SK-N-SH (cell line): ENCODE data around the gene SPIRE1. TPM values are rescaled to one million over a fixed set of nuclear protein-coding genes. Genes with fewer than 3 reads are reported as not detected.
A peak's percentile ranks its signal among the peaks of the same experiment; 100 is the strongest.

Experiments
- CTCF ChIA-PET: fragments of 300-600, 350-600 bp; formaldehyde crosslinking; extraction: SDS; loops from one replicate; lab custom pipeline; 2021; lab: Yijun Ruan, JAX
- POLR2A ChIA-PET: fragments of 350-600 bp; sonication (Branson Sonifier 250); formaldehyde crosslinking; extraction: SDS; loops from one replicate; lab custom pipeline; 2020; ENCODE audit warnings: antibody characterized with exemption, inconsistent platforms; lab: Yijun Ruan, JAX
- DNase-seq: peaks from one replicate; pipeline ENCODE4 v3.0.0; 2012
- H2AFZ ChIP-seq: fragments of 200-600 bp; sonication (generic); 2 replicates; pipeline ENCODE4 v1.8.1; 2016; ENCODE audit warnings: antibody characterized with exemption, mild to moderate bottlenecking, low read depth
- H3F3A ChIP-seq: fragments of 200-600 bp; sonication (generic); replicated peaks from 2 replicates; pipeline ENCODE3; 2016; ENCODE audit warnings: antibody characterized with exemption, mild to moderate bottlenecking; ENCODE audit not compliant: insufficient read depth
- H3K27ac ChIP-seq, 2 experiments: fragments of 200-500 bp in 1 of 2; fragments of 200-600 bp in 1 of 2; sonication (Bioruptor generic) in 1 of 2; sonication (generic), shearing (Covaris generic) in 1 of 2; 2 replicates each; pipeline versions ENCODE4 v1.5.1 to v1.6.1; 2014 to 2016; ENCODE audit warnings: low read depth in 2 of 2, inconsistent platforms in 1 of 2, low read length in 1 of 2, mild to moderate bottlenecking in 1 of 2, mixed read lengths in 1 of 2
- H3K27me3 ChIP-seq: fragments of 200-600 bp; sonication (generic), shearing (Covaris generic); 2 replicates; pipeline ENCODE4 v1.6.1; 2016; ENCODE audit warnings: mixed run types; ENCODE audit not compliant: insufficient read depth
- H3K36me3 ChIP-seq, 2 experiments: fragments of 200-500 bp in 1 of 2; fragments of 200-600 bp in 1 of 2; sonication (Bioruptor generic) in 1 of 2; sonication (generic) in 1 of 2; replicated peaks in 1 of 2; 2 replicates each; pipeline versions ENCODE3 to v1.5.1; 2014 to 2016; ENCODE audit warnings: low read length in 1 of 2, mild to moderate bottlenecking in 1 of 2; ENCODE audit not compliant: insufficient read depth in 2 of 2, control insufficient read depth in 1 of 2
- H3K4me1 ChIP-seq, 2 experiments: fragments of 200-500 bp in 1 of 2; fragments of 200-600 bp in 1 of 2; sonication (Bioruptor generic) in 1 of 2; sonication (generic), shearing (Covaris generic) in 1 of 2; 2 replicates each; pipeline versions ENCODE4 v1.5.1 to v1.6.1; 2014 to 2016; ENCODE audit warnings: low read depth in 1 of 2, low read length in 1 of 2, mixed run types in 1 of 2; ENCODE audit not compliant: insufficient read depth in 2 of 2, control insufficient read depth in 1 of 2
- H3K4me2 ChIP-seq: fragments of 200-600 bp; sonication (generic), shearing (Covaris generic); 2 replicates; pipeline ENCODE4 v1.6.1; 2017; ENCODE audit warnings: mixed run types
- H3K4me3 ChIP-seq, 2 experiments: fragments of 200-500 bp in 1 of 2; fragments of 200-600 bp in 1 of 2; sonication (Bioruptor generic) in 1 of 2; sonication (generic), shearing (Covaris generic) in 1 of 2; 2 replicates each; pipeline versions ENCODE4 v1.5.1 to v1.8.1; 2014 to 2016; ENCODE audit warnings: low read depth in 2 of 2, inconsistent platforms in 1 of 2, low read length in 1 of 2, mild to moderate bottlenecking in 1 of 2, mixed read lengths in 1 of 2, moderate library complexity in 1 of 2
- H3K79me2 ChIP-seq: fragments of 200-600 bp; sonication (generic); 2 replicates; pipeline ENCODE4 v1.8.1; 2017; ENCODE audit warnings: mild to moderate bottlenecking; ENCODE audit not compliant: insufficient read depth
- H3K9ac ChIP-seq: fragments of 200-600 bp; sonication (generic); 2 replicates; pipeline ENCODE4 v1.6.1; 2017; ENCODE audit warnings: mixed run types
- H3K9me2 ChIP-seq: fragments of 200-600 bp; sonication (generic); 2 replicates; pipeline ENCODE4 v1.6.1; 2017; ENCODE audit warnings: mixed run types
- H3K9me3 ChIP-seq: fragments of 200-600 bp; sonication (generic); 2 replicates; pipeline ENCODE4 v1.6.1; 2017; ENCODE audit warnings: mixed run types, mild to moderate bottlenecking, moderate library complexity
- H4K20me1 ChIP-seq: fragments of 200-600 bp; sonication (generic); 2 replicates; pipeline ENCODE4 v1.6.1; 2017; ENCODE audit warnings: mild to moderate bottlenecking, mixed run types; ENCODE audit not compliant: insufficient read depth
- ELF1 ChIP-seq: IDR thresholded peaks from 2 replicates; pipeline ENCODE4 v1.4.0; 2012
- EP300 ChIP-seq, 2 experiments: IDR thresholded peaks; 2 replicates each; pipeline versions ENCODE4 v1.4.0 to v1.6.1; 2012; ENCODE audit warnings: borderline replicate concordance in 1 of 2, low read depth in 1 of 2, low read length in 1 of 2
- EZH2phosphoT487 ChIP-seq: fragments of 200-600 bp; sonication (generic); IDR thresholded peaks from 2 replicates; pipeline ENCODE4 v1.6.1; 2017; ENCODE audit warnings: low read depth, mixed run types, mild to moderate bottlenecking, antibody characterized with exemption, moderate library complexity, borderline replicate concordance
- FOSL2 ChIP-seq: IDR thresholded peaks from 2 replicates; pipeline ENCODE4 v1.4.0; 2012; ENCODE audit warnings: low read depth, mild to moderate bottlenecking, moderate library complexity, borderline replicate concordance
- FOXJ3 ChIP-seq: sonication (generic); formaldehyde crosslinking; IDR thresholded peaks from 2 replicates; pipeline ENCODE4 v1.5.1; 2020; ENCODE audit warnings: mild to moderate bottlenecking, missing genetic modification reagents
- GABPA ChIP-seq: IDR thresholded peaks from 2 replicates; pipeline ENCODE4 v1.4.0; 2012; ENCODE audit warnings: low read depth, mild to moderate bottlenecking
- GATA2 ChIP-seq: sonication (generic); formaldehyde crosslinking; IDR thresholded peaks from 2 replicates; pipeline ENCODE4 v1.5.0; 2020; ENCODE audit warnings: mild to moderate bottlenecking, missing genetic modification reagents
- JUND ChIP-seq: IDR thresholded peaks from 2 replicates; pipeline ENCODE4 v1.4.0; 2012
- MAX ChIP-seq: IDR thresholded peaks from 2 replicates; pipeline ENCODE4 v1.4.0; 2012; ENCODE audit warnings: low read depth
- MXI1 ChIP-seq: IDR thresholded peaks from 2 replicates; pipeline ENCODE4 v1.6.1; 2012; ENCODE audit warnings: mild to moderate bottlenecking, low read depth, low read length, improper control_type of control experiment
- NFIC ChIP-seq: IDR thresholded peaks from 2 replicates; pipeline ENCODE4 v1.4.0; 2012; ENCODE audit warnings: borderline replicate concordance
- PBX3 ChIP-seq: IDR thresholded peaks from 2 replicates; pipeline ENCODE4; 2012
- RAD21 ChIP-seq: IDR thresholded peaks from 2 replicates; pipeline ENCODE4 v1.6.1; 2012; ENCODE audit warnings: mild to moderate bottlenecking, low read length
- RCOR1 ChIP-seq: fragments of 150-350 bp; IDR thresholded peaks from 2 replicates; pipeline ENCODE4 v1.6.1; 2017; ENCODE audit warnings: antibody characterized with exemption, low read length
- RFX5 ChIP-seq: IDR thresholded peaks from 2 replicates; pipeline ENCODE4 v1.6.1; 2012; ENCODE audit warnings: mild to moderate bottlenecking, improper control_type of control experiment, low read length
- SIN3A ChIP-seq: IDR thresholded peaks from 2 replicates; pipeline ENCODE4 v1.6.1; 2012; ENCODE audit warnings: low read depth, mild to moderate bottlenecking, low read length, moderate library complexity, borderline replicate concordance
- SMC3 ChIP-seq: IDR thresholded peaks from 2 replicates; pipeline ENCODE4 v1.6.1; 2012; ENCODE audit warnings: low read depth, low read length, improper control_type of control experiment
- TAF1 ChIP-seq: IDR thresholded peaks from 2 replicates; pipeline ENCODE4 v1.6.1; 2012; ENCODE audit warnings: low read depth, mild to moderate bottlenecking, low read length, moderate library complexity, borderline replicate concordance
- TEAD4 ChIP-seq: IDR thresholded peaks from 2 replicates; pipeline ENCODE4 v1.4.0; 2012; ENCODE audit warnings: mild to moderate bottlenecking, borderline replicate concordance; ENCODE audit not compliant: insufficient read depth
- USF1 ChIP-seq: IDR thresholded peaks from 2 replicates; pipeline ENCODE4 v1.4.0; 2012; ENCODE audit warnings: low read depth, borderline replicate concordance
- USF2 ChIP-seq: fragments of 150-350 bp; IDR thresholded peaks from 2 replicates; pipeline ENCODE4 v1.6.1; 2017; ENCODE audit warnings: antibody characterized with exemption, low read length, low read depth, borderline replicate concordance
- YY1 ChIP-seq: IDR thresholded peaks from 2 replicates; pipeline ENCODE4 v1.4.0; 2012; ENCODE audit warnings: low read depth, mild to moderate bottlenecking
- WGBS: methylation state at CpG from one replicate; pipeline ENCODE4 v1.1.6; 2017; ENCODE audit warnings: low lambda C conversion rate; 5-methylcytosine and 5-hydroxymethylcytosine counted together
- polyA plus RNA-seq, 3 experiments: library from polyadenylated mRNA; depleted of rRNA; stranded (reverse); fragments of >200 nt; gene quantifications; 2 replicates each; pipeline ENCODE4 v1.2.3, GENCODE V29; 2012

The SPIRE1 gene
- polyA plus RNA-seq, 1 of the 3 experiments (the other 2 are of a cell fraction), result 6.7 TPM

- TF ChIP-seq MAX, result peak; percentile 46; the same call in 1 of the 2 replicates
Observed at GRCh38 chr18:12441475-12442034, 216.4 kb downstream of the SPIRE1 start (continued).

GRCh38 chr18:12438257-12438656 lies 219.7 kb downstream of the SPIRE1 start:
- Histone ChIP-seq H3F3A (no peaks in the 10 kb centered on the region), H2AFZ (no peak overlapping the region)
- TF ChIP-seq SMC3, result no peak
- TF ChIP-seq USF2, result no peak
- no peak for TF ChIP-seq RCOR1
- TF ChIP-seq YY1, result no peak
- TF ChIP-seq PBX3, result no peak
- TF ChIP-seq JUND, result no peak
- no peak for TF ChIP-seq USF1
- TF ChIP-seq NFIC, result no peak
- TF ChIP-seq GATA2, result no peak
- TF ChIP-seq SIN3A, result no peak
- no peak for TF ChIP-seq MXI1
- TF ChIP-seq, all 33 proteins: peak for 0
- no peak overlapping the region for H3K4me3 ChIP-seq
- H3K4me2 ChIP-seq, result no peak overlapping the region
- H3K9me3 ChIP-seq, result no peaks in the 10 kb centered on the region
- no peaks in the 10 kb centered on the region for H3K27me3 ChIP-seq
- no peak for DNase-seq
- H3K9ac ChIP-seq, result no peak overlapping the region
- CTCF ChIA-PET, result no interaction called here
- 97% methylated on average over 10 of the region's 10 CpGs for WGBS
- H3K9me2 ChIP-seq, result no peaks in the 10 kb centered on the region
- no peaks in the 10 kb centered on the region for H4K20me1 ChIP-seq
- POLR2A ChIA-PET, result no interaction called here
- H3K4me1 ChIP-seq, result peaks cover 0 to 9% of the 10 kb centered on the region in 2 experiments; a peak in 1 of 4 replicates
- no peak overlapping the region for H3K27ac ChIP-seq
- no peaks in the 10 kb centered on the region for H3K79me2 ChIP-seq
- no peaks in the 10 kb centered on the region for H3K36me3 ChIP-seq

GRCh38 chr18:12435867-12436266 lies 222.0 kb downstream of the SPIRE1 start:
- Histone ChIP-seq H3K4me1 (no peaks in the 10 kb centered on the region), H3K27ac (no peak overlapping the region), H3K4me2 (no peak overlapping the region), H2AFZ (no peak overlapping the region), H3K9ac (no peak overlapping the region), H3K9me3 (no peaks in the 10 kb centered on the region), H3K27me3 (no peaks in the 10 kb centered on the region), H3F3A (no peaks in the 10 kb centered on the region), H3K4me3 (no peak overlapping the region), H3K36me3 (peaks cover 0 to 10% of the 10 kb centered on the region in 2 experiments), H3K79me2 (no peaks in the 10 kb centered on the region), H3K9me2 (no peaks in the 10 kb centered on the region), H4K20me1 (no peaks in the 10 kb centered on the region)
- POLR2A ChIA-PET, result no interaction called here
- CTCF ChIA-PET, result interaction anchor here (1.4 kb wide), 1 partner anchor 26 kb away, joined by 4 read pairs; no protein-coding TSS in a partner anchor
- no peak for DNase-seq
- 94% methylated on average over 8 of the region's 8 CpGs for WGBS
- TF ChIP-seq TEAD4 (no peak), FOSL2 (no peak), RAD21 (no peak), RFX5 (no peak), GABPA (no peak), FOXJ3 (no peak), PBX3 (no peak), RCOR1 (no peak), EP300 (IDR thresholded peaks at IDR 0.05; ENCODE audit: borderline replicate concordance in 1 of 2, low read depth in 1 of 2, low read length in 1 of 2) (no peak), NFIC (no peak), EZH2phosphoT487 (no peak), SIN3A (no peak), SMC3 (no peak), GATA2 (no peak), TAF1 (no peak), JUND (no peak), ELF1 (no peak)
